ENCODE measurements around the gene MAP4K3.

MAP4K3 gene

DNA sequence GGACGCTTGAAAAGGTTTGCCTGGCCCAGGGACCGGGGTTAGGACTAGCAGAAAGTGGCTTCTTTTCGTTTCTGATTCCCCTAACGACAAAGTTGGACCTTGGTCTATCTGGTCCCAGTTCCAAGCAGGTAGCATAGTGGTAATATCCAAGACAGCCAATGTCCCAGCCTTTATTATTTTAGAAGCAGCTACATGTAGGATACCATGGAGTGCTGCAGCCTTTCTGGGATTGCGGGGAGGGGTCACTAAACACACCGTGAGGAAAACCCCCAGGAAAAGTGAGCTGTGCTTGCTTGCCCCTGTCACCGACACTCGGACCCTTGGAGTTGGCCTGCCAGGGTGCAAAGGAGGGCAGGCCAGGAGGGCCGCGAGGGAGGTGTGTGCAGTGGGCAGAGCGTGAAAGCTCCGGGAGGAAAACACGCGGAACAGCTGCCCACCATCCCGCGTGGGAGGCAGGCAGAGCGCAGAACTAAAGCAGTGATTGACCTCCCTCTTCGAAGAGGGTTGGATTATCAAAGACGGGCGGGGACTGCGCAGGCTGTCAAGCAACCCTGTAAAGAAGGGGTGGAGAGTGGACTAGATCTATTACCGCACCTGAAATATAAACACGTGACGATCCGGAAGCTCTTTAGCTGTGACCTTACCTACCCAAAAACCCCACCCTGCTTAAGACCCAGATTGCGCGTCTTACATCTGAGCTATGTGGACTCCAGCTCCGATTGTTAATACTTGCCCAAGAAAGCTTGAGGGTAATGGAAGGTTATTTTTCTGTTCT is 624 bp upstream of the MAP4K3 start:
- DNase-seq = peak; percentile 60

- no peak for DNase-seq
These were observed 1.1 kb downstream of the MAP4K3 start for GRCh38 chr2:39435741-39436591.

DNA sequence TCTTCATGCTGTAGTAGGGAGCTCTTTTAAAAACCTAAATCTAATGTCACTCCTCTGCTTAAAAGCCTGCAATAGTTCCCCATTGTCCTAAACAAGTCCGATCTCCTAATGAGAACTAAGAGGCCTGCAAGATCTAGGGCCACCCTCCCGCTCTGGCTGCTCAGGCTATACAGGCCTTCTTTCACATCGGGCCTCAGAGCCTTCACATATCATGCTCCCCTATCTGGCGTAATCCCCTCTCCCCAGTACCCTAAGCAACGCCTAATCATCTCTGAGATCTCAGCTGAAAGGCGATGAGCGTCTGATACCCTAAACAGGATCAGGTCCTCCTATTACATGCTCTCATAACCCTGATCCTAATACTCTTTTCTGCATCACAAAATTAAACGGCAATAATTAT is 1.9 kb downstream of the MAP4K3 start:
- no peak for DNase-seq

DNA sequence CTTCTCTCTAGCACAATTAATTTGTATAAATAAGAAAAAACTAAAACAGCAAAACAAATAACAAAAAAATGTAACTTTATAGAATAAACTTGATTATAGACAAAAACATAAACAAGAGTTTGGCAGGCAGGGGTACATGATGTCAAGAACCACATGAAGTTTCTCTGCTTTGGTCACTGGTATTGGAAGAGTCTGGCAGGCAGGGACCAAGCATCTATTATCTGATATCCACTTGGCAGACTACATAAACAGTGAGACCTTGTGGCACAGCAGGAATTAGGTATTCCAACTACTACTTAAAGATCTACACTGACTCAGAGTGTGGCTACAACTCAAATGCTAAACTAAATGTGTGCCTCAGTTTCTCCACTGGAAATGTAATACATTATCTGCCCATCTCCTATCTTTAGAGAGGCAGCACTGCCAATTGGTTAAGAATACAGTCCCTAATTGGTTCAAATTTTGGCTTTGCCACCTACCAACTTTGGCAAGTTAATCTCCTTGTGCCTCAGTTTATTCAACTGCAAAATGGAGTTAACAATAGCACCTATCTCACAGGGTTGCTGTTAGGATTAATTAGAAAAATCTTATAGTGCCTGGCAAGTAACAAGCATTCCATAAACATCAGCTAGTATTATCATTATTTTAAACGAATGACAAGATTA is 2.7 kb downstream of the MAP4K3 start:
- no peak for DNase-seq

- DNase-seq = no peak
These were observed 3.4 kb downstream of the MAP4K3 start for GRCh38 chr2:39433586-39434195.

DNA sequence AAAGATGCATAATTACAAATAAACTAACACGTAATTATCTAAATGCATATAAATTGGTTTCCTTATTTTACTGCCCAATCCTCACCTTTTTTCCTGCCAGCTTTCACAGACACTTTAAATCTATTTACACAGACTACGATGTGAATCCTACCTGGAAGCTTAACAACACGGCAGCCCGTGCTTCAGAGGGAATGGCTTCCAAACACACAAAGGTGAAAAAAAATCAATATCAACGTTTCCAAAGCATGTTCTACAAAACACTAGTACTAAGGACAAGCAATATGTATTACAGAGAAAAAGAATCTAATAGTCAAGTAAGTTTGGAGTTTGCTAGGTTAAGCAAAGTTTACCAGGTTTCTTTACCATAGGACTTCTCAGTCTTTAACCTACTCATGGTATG is 4.4 kb downstream of the MAP4K3 start:
- no peak for DNase-seq

DNA sequence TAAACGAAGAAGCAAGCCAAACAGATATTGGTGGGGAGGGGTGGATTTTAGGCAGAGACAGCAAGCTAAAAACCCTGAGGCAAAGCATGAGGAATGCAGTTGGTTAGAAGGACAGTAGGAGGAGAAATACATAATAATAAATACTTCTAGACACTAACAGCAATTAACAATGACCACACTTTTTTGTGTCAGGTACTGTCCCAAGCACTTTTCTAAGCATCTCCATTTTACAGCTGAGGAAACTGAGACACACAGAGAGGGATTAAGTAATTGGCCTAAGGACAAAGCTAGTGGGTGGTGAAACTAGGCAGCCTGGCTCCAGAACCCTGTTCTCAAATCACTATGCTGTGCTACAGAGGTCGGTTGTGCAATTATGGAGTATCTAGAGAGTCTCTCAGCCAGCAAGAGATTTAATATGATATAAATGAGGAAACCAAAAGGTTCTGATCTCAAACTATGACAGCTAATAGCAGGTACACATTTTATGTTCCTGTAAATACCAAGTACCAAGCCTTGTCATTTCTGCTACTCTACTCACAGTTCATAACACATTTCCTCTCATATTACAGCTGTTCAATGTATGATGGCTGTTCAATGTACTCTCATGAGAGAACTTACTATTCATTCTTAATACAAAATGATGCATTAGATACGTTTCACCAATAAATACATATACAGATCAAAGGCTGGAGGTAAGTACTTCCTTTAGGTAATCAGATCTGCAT is 5.3 kb downstream of the MAP4K3 start:
- DNase-seq = no peak

DNA sequence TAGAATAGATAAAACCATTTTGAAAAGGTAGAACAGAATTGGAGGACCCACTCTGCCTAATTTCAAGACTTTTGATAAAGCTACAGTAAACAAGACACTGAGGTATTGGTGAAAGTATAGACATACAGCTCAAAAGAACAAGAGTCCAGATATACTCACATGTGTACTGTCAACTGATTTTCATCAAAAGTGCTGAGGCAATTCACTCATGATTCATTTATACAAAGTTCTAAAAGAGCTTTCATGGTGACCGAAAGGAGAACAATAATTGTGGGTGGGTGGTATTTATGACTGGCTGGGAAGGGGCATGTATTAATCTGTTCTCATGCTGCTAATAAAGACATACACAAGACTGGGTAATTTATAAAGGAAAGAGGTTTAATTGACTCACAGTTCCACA is 7.3 kb downstream of the MAP4K3 start:
- no peak for DNase-seq

DNA sequence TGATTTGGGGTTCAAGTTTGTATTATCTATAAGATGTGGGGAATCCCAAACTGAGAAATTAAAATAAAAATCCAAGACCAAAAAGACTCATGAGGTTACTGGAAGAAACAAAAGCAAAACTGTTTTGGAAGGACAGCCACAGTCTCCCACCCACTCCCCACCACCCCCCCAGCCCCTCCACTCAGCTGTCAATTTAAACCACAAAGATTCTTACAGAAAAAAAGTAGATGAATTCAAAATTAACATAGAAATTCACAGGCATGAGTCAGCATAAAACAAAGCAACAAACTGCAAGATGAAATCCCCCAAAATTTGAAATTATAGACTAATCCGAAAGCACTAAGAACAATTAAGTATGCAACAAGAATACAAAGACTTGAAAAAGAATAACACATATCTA is 12.1 kb downstream of the MAP4K3 start:
- DNase-seq = no peak

DNA sequence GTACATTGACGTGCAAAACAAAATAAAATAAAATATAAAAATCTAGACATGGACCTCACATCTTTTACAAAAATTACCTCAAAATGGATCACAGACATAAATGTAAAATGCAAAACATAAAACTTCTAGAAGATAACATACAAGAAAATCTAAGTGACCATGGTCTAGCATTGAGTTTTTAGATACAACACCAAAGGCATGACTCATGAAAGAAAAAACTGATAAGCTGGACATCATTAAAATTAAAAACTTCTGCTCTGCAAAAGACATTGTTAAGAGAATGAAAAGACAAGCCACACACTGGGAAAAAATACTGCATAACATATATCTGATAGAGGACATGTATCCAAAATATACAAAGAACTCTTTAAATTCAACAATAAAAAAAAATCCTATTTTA is 14.4 kb downstream of the MAP4K3 start:
- DNase-seq = no peak

DNA sequence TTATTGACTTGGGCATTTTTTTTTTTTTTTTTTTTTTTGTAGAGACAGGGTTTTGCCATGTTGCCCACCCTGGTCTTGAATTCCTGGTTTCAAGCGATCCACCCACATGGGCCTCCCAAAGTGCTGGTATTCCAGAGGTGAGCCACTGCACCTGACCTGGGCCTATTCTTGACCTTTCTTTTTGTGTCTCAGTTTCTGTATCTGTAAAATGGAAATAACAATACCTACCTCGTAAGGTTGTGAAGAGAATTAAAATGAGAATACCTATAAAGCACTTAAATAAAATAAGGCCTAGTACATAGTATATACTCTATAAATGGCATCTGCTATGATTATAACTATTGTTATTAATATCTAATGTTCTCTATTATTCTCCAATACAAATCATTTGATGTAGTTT is 15.7 kb downstream of the MAP4K3 start:
- DNase-seq = no peak

DNA sequence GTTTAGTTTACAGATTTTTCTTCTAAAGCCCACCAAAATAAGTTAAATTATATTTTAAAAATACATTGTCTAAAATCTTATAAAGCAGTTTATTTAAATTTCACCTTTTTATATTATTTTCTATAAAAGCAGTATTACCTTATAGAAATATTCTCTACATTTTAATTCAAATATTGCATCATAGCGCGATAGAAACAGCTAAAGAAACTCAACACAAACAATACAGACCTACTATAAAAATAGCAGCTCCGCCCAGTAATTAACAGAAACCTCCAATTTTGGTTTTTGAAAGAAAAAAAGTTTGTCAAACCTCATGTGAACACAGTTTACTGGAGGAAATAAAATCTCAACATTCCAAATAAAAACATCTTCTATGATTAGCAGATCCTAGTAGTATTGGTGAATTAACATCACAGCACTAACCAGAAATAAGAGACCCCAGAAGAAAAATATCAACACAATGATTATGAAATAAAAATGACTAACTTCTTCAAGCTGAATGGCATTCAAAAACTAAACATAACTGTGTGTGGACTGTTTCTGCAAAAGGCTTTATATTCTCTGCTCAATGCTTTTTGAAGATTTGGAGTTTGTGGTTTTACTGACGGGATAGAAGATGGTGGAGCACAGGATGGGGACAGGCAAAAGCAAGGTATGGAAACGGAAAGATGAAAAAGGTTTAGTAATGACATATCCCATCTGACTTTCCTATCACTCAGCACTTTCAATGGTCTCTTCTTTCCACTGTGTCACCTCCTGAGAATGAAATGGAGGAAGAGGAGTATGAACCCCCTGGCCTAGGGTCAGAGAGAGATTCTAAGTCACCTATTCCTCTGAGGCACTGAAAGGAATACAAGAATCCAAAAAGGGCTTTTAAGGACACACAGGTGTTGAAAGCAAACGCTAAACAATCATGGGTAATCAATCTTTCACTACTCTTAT is 17.5 kb downstream of the MAP4K3 start:
- no peak for DNase-seq

DNA sequence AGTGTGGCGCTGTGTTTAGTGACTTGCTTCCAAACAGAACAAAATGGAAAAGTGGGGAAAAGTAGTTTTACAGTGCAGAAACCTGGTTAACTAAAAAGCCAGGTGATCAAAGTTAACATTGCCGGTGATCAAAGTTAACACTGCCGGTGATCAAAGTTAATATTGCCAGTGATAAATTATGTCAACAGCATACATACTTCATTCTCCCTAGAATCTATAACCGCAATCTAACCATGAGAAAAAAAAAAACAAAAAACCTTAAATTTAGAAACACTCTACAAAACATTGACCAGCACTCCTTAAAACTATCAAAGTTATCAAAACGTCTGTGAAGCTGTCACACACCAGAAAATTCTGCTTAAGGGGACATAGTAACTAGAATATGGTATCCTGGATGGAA is 18.6 kb downstream of the MAP4K3 start:
- DNase-seq = no peak

DNA sequence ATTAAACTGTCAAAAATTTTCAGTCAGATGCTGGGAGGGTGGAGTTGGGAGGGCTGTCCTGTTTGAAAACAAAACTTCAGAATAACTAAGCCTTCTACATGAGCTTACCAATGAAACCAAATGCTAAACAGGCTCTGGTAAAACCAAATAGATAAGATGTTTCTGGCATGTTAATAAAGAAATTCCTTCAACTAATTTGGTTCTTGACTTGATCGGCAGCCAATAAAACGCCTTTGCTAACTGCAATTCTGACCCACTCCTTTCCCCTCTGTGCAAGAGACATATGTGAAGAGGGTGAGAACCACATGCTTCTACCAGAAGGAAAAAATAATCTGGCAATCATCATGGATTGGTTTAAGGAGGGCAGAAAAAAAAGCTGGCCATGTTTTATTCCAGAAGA is 20.9 kb downstream of the MAP4K3 start:
- no peak for DNase-seq

- no peak for DNase-seq
These were observed 23.9 kb downstream of the MAP4K3 start for GRCh38 chr2:39413063-39413737.

DNA sequence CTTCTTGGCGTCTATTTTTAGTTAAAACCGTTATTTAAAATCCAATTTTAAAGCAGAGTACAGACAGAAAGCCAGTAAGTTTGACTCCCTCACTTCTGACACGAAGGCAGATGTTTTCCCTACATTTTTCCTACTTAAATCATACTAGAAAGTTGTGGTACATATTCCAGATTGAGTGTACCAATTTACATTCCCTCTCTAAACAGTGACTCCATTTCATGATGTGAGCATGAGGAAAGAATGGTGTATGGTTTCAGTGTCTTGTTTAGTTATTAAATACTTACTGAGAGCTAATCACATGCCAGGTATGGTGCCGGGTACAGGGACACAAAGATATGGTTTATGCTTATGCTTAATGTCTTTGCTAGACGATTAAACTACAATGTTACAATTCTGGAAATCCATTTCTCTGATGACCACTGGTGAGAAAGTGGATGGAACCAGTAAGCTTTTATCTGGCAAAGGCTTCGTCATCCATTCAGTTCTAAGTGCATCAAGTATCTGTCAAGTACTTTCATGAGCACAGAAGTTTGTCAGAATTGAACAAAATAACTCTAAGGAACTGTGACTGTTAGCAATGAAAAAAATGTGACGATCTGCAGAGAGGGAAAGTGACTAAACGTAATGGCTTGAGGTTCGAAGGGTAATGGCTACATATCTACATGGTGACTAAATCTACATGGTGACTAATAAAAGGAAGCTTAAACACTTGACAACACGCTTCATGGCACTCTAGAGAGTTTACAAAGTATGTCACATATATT is 25.7 kb downstream of the MAP4K3 start:
- no peak for DNase-seq

DNA sequence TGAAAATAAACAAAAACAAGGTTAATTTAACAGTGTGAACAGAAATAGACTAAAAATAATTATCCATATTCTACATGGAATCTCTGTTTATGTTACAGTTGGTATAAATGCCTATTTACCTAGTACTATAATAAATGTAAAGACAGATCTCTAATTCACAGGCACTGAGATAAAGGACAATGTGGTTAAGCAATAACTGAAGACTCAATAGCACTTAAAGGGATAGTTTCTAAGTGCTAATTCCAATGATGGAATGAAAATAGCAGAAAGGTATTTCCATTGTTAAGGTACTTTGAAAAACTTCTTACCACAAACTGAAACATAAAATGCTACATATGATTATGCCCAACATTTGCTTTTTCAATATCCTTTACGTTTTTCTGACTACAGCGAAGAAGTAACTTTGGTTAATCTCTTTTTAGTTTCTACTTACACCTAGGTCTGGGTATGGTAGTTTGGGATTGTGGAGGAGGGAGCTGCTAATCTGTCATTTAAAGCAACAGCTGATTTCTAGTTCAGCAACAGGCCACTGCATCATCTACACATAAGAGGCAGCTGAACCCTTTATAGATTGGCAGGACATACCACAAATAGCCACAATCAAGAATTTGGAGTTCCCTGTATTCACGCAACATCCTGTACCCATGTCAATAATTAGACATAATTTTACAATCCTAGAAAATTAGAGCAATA is 27.2 kb downstream of the MAP4K3 start:
- DNase-seq = no peak

GRCh38 chr2:39408351-39409136 is 28.5 kb downstream of the MAP4K3 start:
- DNase-seq = no peak
